SK-N-SH (cell line): ENCODE measurements around the gene FOXL1. TPM values are rescaled to one million over a fixed set of nuclear protein-coding genes. Genes with fewer than 3 reads are reported as not detected.

Experiments used
- CTCF ChIA-PET: fragments of 300-600, 350-600 bp; formaldehyde crosslinking; extraction: SDS; loops from one replicate; lab custom pipeline; 2021; lab: Yijun Ruan, JAX
- POLR2A ChIA-PET: fragments of 350-600 bp; sonication (Branson Sonifier 250); formaldehyde crosslinking; extraction: SDS; loops from one replicate; lab custom pipeline; 2020; ENCODE audit warnings: antibody characterized with exemption, inconsistent platforms; lab: Yijun Ruan, JAX
- DNase-seq: peaks from one replicate; pipeline ENCODE4 v3.0.0; 2012
- H2AFZ ChIP-seq: fragments of 200-600 bp; sonication (generic); 2 replicates; pipeline ENCODE4 v1.8.1; 2016; ENCODE audit warnings: antibody characterized with exemption, mild to moderate bottlenecking, low read depth
- H3F3A ChIP-seq: fragments of 200-600 bp; sonication (generic); replicated peaks from 2 replicates; pipeline ENCODE3; 2016; ENCODE audit warnings: antibody characterized with exemption, mild to moderate bottlenecking; ENCODE audit not compliant: insufficient read depth
- H3K27ac ChIP-seq, 2 experiments: fragments of 200-500 bp in 1 of 2; fragments of 200-600 bp in 1 of 2; sonication (Bioruptor generic) in 1 of 2; sonication (generic), shearing (Covaris generic) in 1 of 2; 2 replicates each; pipeline versions ENCODE4 v1.5.1 to v1.6.1; 2014 to 2016; ENCODE audit warnings: low read depth in 2 of 2, inconsistent platforms in 1 of 2, low read length in 1 of 2, mild to moderate bottlenecking in 1 of 2, mixed read lengths in 1 of 2
- H3K27me3 ChIP-seq: fragments of 200-600 bp; sonication (generic), shearing (Covaris generic); 2 replicates; pipeline ENCODE4 v1.6.1; 2016; ENCODE audit warnings: mixed run types; ENCODE audit not compliant: insufficient read depth
- H3K36me3 ChIP-seq, 2 experiments: fragments of 200-500 bp in 1 of 2; fragments of 200-600 bp in 1 of 2; sonication (Bioruptor generic) in 1 of 2; sonication (generic) in 1 of 2; replicated peaks in 1 of 2; 2 replicates each; pipeline versions ENCODE3 to v1.5.1; 2014 to 2016; ENCODE audit warnings: low read length in 1 of 2, mild to moderate bottlenecking in 1 of 2; ENCODE audit not compliant: insufficient read depth in 2 of 2, control insufficient read depth in 1 of 2
- H3K4me1 ChIP-seq, 2 experiments: fragments of 200-500 bp in 1 of 2; fragments of 200-600 bp in 1 of 2; sonication (Bioruptor generic) in 1 of 2; sonication (generic), shearing (Covaris generic) in 1 of 2; 2 replicates each; pipeline versions ENCODE4 v1.5.1 to v1.6.1; 2014 to 2016; ENCODE audit warnings: low read depth in 1 of 2, low read length in 1 of 2, mixed run types in 1 of 2; ENCODE audit not compliant: insufficient read depth in 2 of 2, control insufficient read depth in 1 of 2
- H3K4me2 ChIP-seq: fragments of 200-600 bp; sonication (generic), shearing (Covaris generic); 2 replicates; pipeline ENCODE4 v1.6.1; 2017; ENCODE audit warnings: mixed run types
- H3K4me3 ChIP-seq, 2 experiments: fragments of 200-500 bp in 1 of 2; fragments of 200-600 bp in 1 of 2; sonication (Bioruptor generic) in 1 of 2; sonication (generic), shearing (Covaris generic) in 1 of 2; 2 replicates each; pipeline versions ENCODE4 v1.5.1 to v1.8.1; 2014 to 2016; ENCODE audit warnings: low read depth in 2 of 2, inconsistent platforms in 1 of 2, low read length in 1 of 2, mild to moderate bottlenecking in 1 of 2, mixed read lengths in 1 of 2, moderate library complexity in 1 of 2
- H3K79me2 ChIP-seq: fragments of 200-600 bp; sonication (generic); 2 replicates; pipeline ENCODE4 v1.8.1; 2017; ENCODE audit warnings: mild to moderate bottlenecking; ENCODE audit not compliant: insufficient read depth
- H3K9ac ChIP-seq: fragments of 200-600 bp; sonication (generic); 2 replicates; pipeline ENCODE4 v1.6.1; 2017; ENCODE audit warnings: mixed run types
- H3K9me2 ChIP-seq: fragments of 200-600 bp; sonication (generic); 2 replicates; pipeline ENCODE4 v1.6.1; 2017; ENCODE audit warnings: mixed run types
- H3K9me3 ChIP-seq: fragments of 200-600 bp; sonication (generic); 2 replicates; pipeline ENCODE4 v1.6.1; 2017; ENCODE audit warnings: mixed run types, mild to moderate bottlenecking, moderate library complexity
- H4K20me1 ChIP-seq: fragments of 200-600 bp; sonication (generic); 2 replicates; pipeline ENCODE4 v1.6.1; 2017; ENCODE audit warnings: mild to moderate bottlenecking, mixed run types; ENCODE audit not compliant: insufficient read depth
- CHD2 ChIP-seq: fragments of 150-350 bp; IDR thresholded peaks from 2 replicates; pipeline ENCODE4 v1.6.1; 2018; ENCODE audit warnings: low read length; ENCODE audit not compliant: partially characterized antibody
- ELF1 ChIP-seq: IDR thresholded peaks from 2 replicates; pipeline ENCODE4 v1.4.0; 2012
- EP300 ChIP-seq, 2 experiments: IDR thresholded peaks; 2 replicates each; pipeline versions ENCODE4 v1.4.0 to v1.6.1; 2012; ENCODE audit warnings: borderline replicate concordance in 1 of 2, low read depth in 1 of 2, low read length in 1 of 2
- EZH2phosphoT487 ChIP-seq: fragments of 200-600 bp; sonication (generic); IDR thresholded peaks from 2 replicates; pipeline ENCODE4 v1.6.1; 2017; ENCODE audit warnings: low read depth, mixed run types, mild to moderate bottlenecking, antibody characterized with exemption, moderate library complexity, borderline replicate concordance
- FOSL2 ChIP-seq: IDR thresholded peaks from 2 replicates; pipeline ENCODE4 v1.4.0; 2012; ENCODE audit warnings: low read depth, mild to moderate bottlenecking, moderate library complexity, borderline replicate concordance
- FOXJ3 ChIP-seq: sonication (generic); formaldehyde crosslinking; IDR thresholded peaks from 2 replicates; pipeline ENCODE4 v1.5.1; 2020; ENCODE audit warnings: mild to moderate bottlenecking, missing genetic modification reagents
- FOXM1 ChIP-seq: IDR thresholded peaks from 2 replicates; pipeline ENCODE4 v1.4.0; 2012; ENCODE audit warnings: low read depth, mild to moderate bottlenecking
- MEF2A ChIP-seq: IDR thresholded peaks from 2 replicates; pipeline ENCODE4 v1.4.0; 2012; ENCODE audit warnings: low read depth, borderline replicate concordance
- MXI1 ChIP-seq: IDR thresholded peaks from 2 replicates; pipeline ENCODE4 v1.6.1; 2012; ENCODE audit warnings: mild to moderate bottlenecking, low read depth, low read length, improper control_type of control experiment
- NFIC ChIP-seq: IDR thresholded peaks from 2 replicates; pipeline ENCODE4 v1.4.0; 2012; ENCODE audit warnings: borderline replicate concordance
- POLR2AphosphoS5 ChIP-seq: IDR thresholded peaks from 2 replicates; pipeline ENCODE4 v1.6.1; 2012; ENCODE audit warnings: low read depth, low read length
- RCOR1 ChIP-seq: fragments of 150-350 bp; IDR thresholded peaks from 2 replicates; pipeline ENCODE4 v1.6.1; 2017; ENCODE audit warnings: antibody characterized with exemption, low read length
- SIN3A ChIP-seq: IDR thresholded peaks from 2 replicates; pipeline ENCODE4 v1.6.1; 2012; ENCODE audit warnings: low read depth, mild to moderate bottlenecking, low read length, moderate library complexity, borderline replicate concordance
- SMC3 ChIP-seq: IDR thresholded peaks from 2 replicates; pipeline ENCODE4 v1.6.1; 2012; ENCODE audit warnings: low read depth, low read length, improper control_type of control experiment
- TAF1 ChIP-seq: IDR thresholded peaks from 2 replicates; pipeline ENCODE4 v1.6.1; 2012; ENCODE audit warnings: low read depth, mild to moderate bottlenecking, low read length, moderate library complexity, borderline replicate concordance
- TEAD4 ChIP-seq: IDR thresholded peaks from 2 replicates; pipeline ENCODE4 v1.4.0; 2012; ENCODE audit warnings: mild to moderate bottlenecking, borderline replicate concordance; ENCODE audit not compliant: insufficient read depth
- YY1 ChIP-seq: IDR thresholded peaks from 2 replicates; pipeline ENCODE4 v1.4.0; 2012; ENCODE audit warnings: low read depth, mild to moderate bottlenecking
- WGBS: methylation state at CpG from one replicate; pipeline ENCODE4 v1.1.6; 2017; ENCODE audit warnings: low lambda C conversion rate; 5-methylcytosine and 5-hydroxymethylcytosine counted together
- polyA plus RNA-seq, 3 experiments: library from polyadenylated mRNA; depleted of rRNA; stranded (reverse); fragments of >200 nt; gene quantifications; 2 replicates each; pipeline ENCODE4 v1.2.3, GENCODE V29; 2012
- TF ChIP-seq, protein P1 (sequence below): fragments of 150-350 bp; IDR thresholded peaks from 2 replicates; pipeline ENCODE4 v1.6.1; 2017; ENCODE audit warnings: antibody characterized with exemption, low read length, low read depth, borderline replicate concordance
- TF ChIP-seq, protein P2 (sequence below): IDR thresholded peaks from 2 replicates; pipeline ENCODE4; 2012
- TF ChIP-seq, protein P3 (sequence below): IDR thresholded peaks from 2 replicates; pipeline ENCODE4 v1.4.0; 2012; ENCODE audit warnings: low read depth, borderline replicate concordance

FOXL1 gene
- polyA plus RNA-seq, 1 of the 3 experiments (the other 2 are of a cell fraction): 2.5 TPM

DNA sequence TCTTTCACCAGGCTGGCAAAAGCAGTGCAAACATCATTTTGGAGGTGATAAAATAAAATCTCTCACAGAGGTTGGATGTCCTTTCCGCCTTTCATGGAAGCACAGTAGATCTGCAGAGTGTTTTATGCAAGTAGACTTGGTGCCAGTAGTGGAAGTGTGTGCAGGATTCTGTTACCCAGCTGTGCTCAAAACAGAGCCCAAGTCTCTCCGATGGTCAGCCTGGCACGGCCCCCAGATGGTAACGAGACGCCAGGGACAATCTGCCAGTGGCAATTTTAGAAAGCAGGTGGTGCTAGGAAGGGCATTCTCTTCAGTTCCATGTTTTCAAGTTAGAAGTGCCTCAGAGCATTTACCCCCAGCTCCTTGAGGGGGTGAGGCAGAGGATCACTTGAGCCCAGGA lies 21.8 kb upstream of the FOXL1 start:
- no peak overlapping the region for H3K27ac ChIP-seq

More for the DNA sequence above, 21.8 kb upstream of the FOXL1 start:
- CTCF ChIA-PET: interaction anchor here (1.0 kb wide), 1 partner anchor 506 kb away, joined by 3 read pairs; no protein-coding TSS in a partner anchor
- peaks cover 13% of the 10 kb centered on the region for H3K79me2 ChIP-seq
- H3K9me3 ChIP-seq: no peaks in the 10 kb centered on the region
- TF ChIP-seq EP300 (IDR thresholded peaks at IDR 0.05; ENCODE audit: borderline replicate concordance in 1 of 2, low read depth in 1 of 2, low read length in 1 of 2) (no peak), EZH2phosphoT487 (no peak), SMC3 (no peak), MEF2A (no peak), TAF1 (no peak), TEAD4 (no peak), FOSL2 (no peak), SIN3A (no peak), YY1 (no peak), RCOR1 (no peak), FOXM1 (no peak), MXI1 (no peak), FOXJ3 (no peak), CHD2 (no peak), ELF1 (no peak), POLR2AphosphoS5 (no peak), NFIC (no peak)
- TF ChIP-seq, protein P1, sequence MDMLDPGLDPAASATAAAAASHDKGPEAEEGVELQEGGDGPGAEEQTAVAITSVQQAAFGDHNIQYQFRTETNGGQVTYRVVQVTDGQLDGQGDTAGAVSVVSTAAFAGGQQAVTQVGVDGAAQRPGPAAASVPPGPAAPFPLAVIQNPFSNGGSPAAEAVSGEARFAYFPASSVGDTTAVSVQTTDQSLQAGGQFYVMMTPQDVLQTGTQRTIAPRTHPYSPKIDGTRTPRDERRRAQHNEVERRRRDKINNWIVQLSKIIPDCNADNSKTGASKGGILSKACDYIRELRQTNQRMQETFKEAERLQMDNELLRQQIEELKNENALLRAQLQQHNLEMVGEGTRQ: no peak
- TF ChIP-seq, protein P2, sequence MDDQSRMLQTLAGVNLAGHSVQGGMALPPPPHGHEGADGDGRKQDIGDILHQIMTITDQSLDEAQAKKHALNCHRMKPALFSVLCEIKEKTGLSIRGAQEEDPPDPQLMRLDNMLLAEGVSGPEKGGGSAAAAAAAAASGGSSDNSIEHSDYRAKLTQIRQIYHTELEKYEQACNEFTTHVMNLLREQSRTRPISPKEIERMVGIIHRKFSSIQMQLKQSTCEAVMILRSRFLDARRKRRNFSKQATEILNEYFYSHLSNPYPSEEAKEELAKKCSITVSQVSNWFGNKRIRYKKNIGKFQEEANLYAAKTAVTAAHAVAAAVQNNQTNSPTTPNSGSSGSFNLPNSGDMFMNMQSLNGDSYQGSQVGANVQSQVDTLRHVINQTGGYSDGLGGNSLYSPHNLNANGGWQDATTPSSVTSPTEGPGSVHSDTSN: no peak
- TF ChIP-seq, protein P3, sequence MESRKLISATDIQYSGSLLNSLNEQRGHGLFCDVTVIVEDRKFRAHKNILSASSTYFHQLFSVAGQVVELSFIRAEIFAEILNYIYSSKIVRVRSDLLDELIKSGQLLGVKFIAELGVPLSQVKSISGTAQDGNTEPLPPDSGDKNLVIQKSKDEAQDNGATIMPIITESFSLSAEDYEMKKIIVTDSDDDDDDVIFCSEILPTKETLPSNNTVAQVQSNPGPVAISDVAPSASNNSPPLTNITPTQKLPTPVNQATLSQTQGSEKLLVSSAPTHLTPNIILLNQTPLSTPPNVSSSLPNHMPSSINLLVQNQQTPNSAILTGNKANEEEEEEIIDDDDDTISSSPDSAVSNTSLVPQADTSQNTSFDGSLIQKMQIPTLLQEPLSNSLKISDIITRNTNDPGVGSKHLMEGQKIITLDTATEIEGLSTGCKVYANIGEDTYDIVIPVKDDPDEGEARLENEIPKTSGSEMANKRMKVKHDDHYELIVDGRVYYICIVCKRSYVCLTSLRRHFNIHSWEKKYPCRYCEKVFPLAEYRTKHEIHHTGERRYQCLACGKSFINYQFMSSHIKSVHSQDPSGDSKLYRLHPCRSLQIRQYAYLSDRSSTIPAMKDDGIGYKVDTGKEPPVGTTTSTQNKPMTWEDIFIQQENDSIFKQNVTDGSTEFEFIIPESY: no peak
- TF ChIP-seq, all 33 proteins: peak for 0
- Histone ChIP-seq H3K36me3 (peaks cover 4 to 7% of the 10 kb centered on the region in 2 experiments), H2AFZ (no peak overlapping the region), H3K4me3 (no peak overlapping the region), H3K27me3 (no peaks in the 10 kb centered on the region; the same call in 1 of the 2 replicates), H3K9me2 (no peaks in the 10 kb centered on the region), H3K4me1 (peaks cover 0 to 12% of the 10 kb centered on the region in 2 experiments; a peak in 2 of 4 replicates), H3K4me2 (no peak overlapping the region), H3K9ac (no peak overlapping the region), H4K20me1 (no peaks in the 10 kb centered on the region), H3F3A (peaks cover 12% of the 10 kb centered on the region)
- POLR2A ChIA-PET: no interaction called here
- 70% methylated on average over 4 of the region's 5 CpGs for WGBS
- no peak for DNase-seq
